GM10248 (cell line): ENCODE results near the gene ZDHHC20.

Experiments used
- CTCF ChIA-PET: fragments of 300-600 bp; sonication (Branson Sonifier 250); formaldehyde crosslinking; extraction: SDS; loops from one replicate; lab custom pipeline; 2021; ENCODE audit warnings: antibody characterized with exemption; lab: Yijun Ruan, JAX
- POLR2A ChIA-PET: fragments of 350-650 bp; sonication (Branson Sonifier 250); formaldehyde crosslinking; extraction: SDS; loops from one replicate; lab custom pipeline; 2020; ENCODE audit warnings: antibody characterized with exemption; lab: Yijun Ruan, JAX
- DNase-seq: peaks from one replicate; pipeline ENCODE4 v3.0.0; 2012; ENCODE audit errors: extremely low spot score
- CTCF ChIP-seq: IDR thresholded peaks from 2 replicates; pipeline ENCODE4 v1.5.1; 2012; ENCODE audit warnings: mild to moderate bottlenecking, low read depth; ENCODE audit errors: extremely low read depth, missing control alignments, control extremely low read depth

The ZDHHC20 gene

GRCh38 chr13:21338639-21339278 lies 120.3 kb downstream of the ZDHHC20 start:
- POLR2A ChIA-PET: no interaction called here

GRCh38 chr13:21338156-21338555 lies 120.9 kb downstream of the ZDHHC20 start:
- POLR2A ChIA-PET: no interaction called here
- CTCF ChIA-PET: interaction anchor here (1.0 to 1.4 kb wide), 4 partner anchors 9 to 140 kb away, joined by 3 to 6 read pairs (median 4); no protein-coding TSS in a partner anchor
- no peak for TF ChIP-seq CTCF
- no peak for DNase-seq

More at GRCh38 chr13:21338639-21339278, 120.3 kb downstream of the ZDHHC20 start:
- CTCF ChIA-PET: interaction anchor here (1.0 to 1.7 kb wide), 5 partner anchors 9 to 139 kb away, joined by 3 to 6 read pairs (median 3); no protein-coding TSS in a partner anchor
- TF ChIP-seq CTCF: no peak
- DNase-seq: no peak

- POLR2A ChIA-PET: no interaction called here
- CTCF ChIA-PET: interaction anchor here (1.0 kb wide), 1 partner anchor 52 kb away, joined by 3 read pairs; no protein-coding TSS in a partner anchor
- TF ChIP-seq CTCF: no peak
- no peak for DNase-seq
Observed at GRCh38 chr13:21336609-21337349, 122.3 kb downstream of the ZDHHC20 start.

GRCh38 chr13:21333186-21333585 lies 125.9 kb downstream of the ZDHHC20 start:
- ChIA-PET CTCF (interaction anchor here (1.0 kb wide), 1 partner anchor 10 kb away, joined by 3 read pairs; no protein-coding TSS in a partner anchor), POLR2A (no interaction called here)
- no peak for TF ChIP-seq CTCF
- DNase-seq: no peak

- TF ChIP-seq CTCF: no peak
- DNase-seq: peak; percentile 55
- ChIA-PET POLR2A (no interaction called here), CTCF (interaction anchor here (0.8 to 2.0 kb wide), 2 partner anchors 13 to 27 kb away, joined by 3 to 5 read pairs; no protein-coding TSS in a partner anchor)
Observed at GRCh38 chr13:21330126-21330861, 128.8 kb downstream of the ZDHHC20 start.
